GM12872 (cell line): ENCODE measurements around the gene MRPS25.

Source experiments
- CTCF ChIP-seq: IDR thresholded peaks from 3 replicates; pipeline ENCODE4 v1.5.1; 2011; ENCODE audit warnings: low read depth, mild to moderate bottlenecking, low read length, moderate library complexity; ENCODE audit not compliant: insufficient read depth

The MRPS25 gene

GRCh38 chr3:15107075-15107947 lies 42.2 kb upstream of the MRPS25 start:
- TF ChIP-seq CTCF = no peak

- no peak for TF ChIP-seq CTCF
These were observed 37.7 kb upstream of the MRPS25 start for GRCh38 chr3:15102836-15103235.

- TF ChIP-seq CTCF = no peak
These were observed 37.1 kb upstream of the MRPS25 start for GRCh38 chr3:15102256-15102655.

- no peak for TF ChIP-seq CTCF
These were observed 34.4 kb upstream of the MRPS25 start for GRCh38 chr3:15099364-15100098.

GRCh38 chr3:15098503-15099363 lies 33.6 kb upstream of the MRPS25 start, which contains the start of gene RBSN:
TSS of gene RBSN (minus strand) at chr3:15099148. CDS start at chr3:15096120, 3,028 bp downstream.
- TF ChIP-seq CTCF = no peak

GRCh38 chr3:15097891-15098290 lies 32.8 kb upstream of the MRPS25 start:
- no peak for TF ChIP-seq CTCF

- no peak for TF ChIP-seq CTCF
These were observed 30.9 kb upstream of the MRPS25 start for GRCh38 chr3:15096046-15096445.
